Neural progenitor cell (in vitro differentiated cells): ENCODE data around the gene GNAI2. TPM values are rescaled to one million over a fixed set of nuclear protein-coding genes. Genes with fewer than 3 reads are reported as not detected.

Source experiments
- DNase-seq: peaks from one replicate; pipeline ENCODE4 v3.0.0-alpha.2; 2016; ENCODE audit warnings: low spot score
- H2AFZ ChIP-seq: fragments of 200-600 bp; sonication (generic); replicated peaks from 2 replicates; pipeline ENCODE4 v1.6.1; 2016; ENCODE audit warnings: antibody characterized with exemption
- H3F3A ChIP-seq: fragments of 200-600 bp; sonication (generic); 2 replicates; pipeline ENCODE4 v1.6.1; 2016; ENCODE audit warnings: antibody characterized with exemption, low read depth
- H3K27ac ChIP-seq: fragments of 200-600 bp; sonication (generic); 2 replicates; pipeline ENCODE4 v1.5.1; 2016; ENCODE audit warnings: mild to moderate bottlenecking
- H3K27me3 ChIP-seq: fragments of 200-600 bp; sonication (generic); 2 replicates; pipeline ENCODE4 v1.6.1; 2016; ENCODE audit warnings: mild to moderate bottlenecking, moderate library complexity
- H3K36me3 ChIP-seq: fragments of 200-600 bp; sonication (generic); 2 replicates; pipeline ENCODE4 v1.5.1; 2016
- H3K4me1 ChIP-seq: fragments of 200-600 bp; sonication (generic); 2 replicates; pipeline ENCODE4 v1.6.1; 2016; ENCODE audit warnings: mixed run types
- H3K4me2 ChIP-seq: fragments of 200-600 bp; sonication (generic); 2 replicates; pipeline ENCODE4 v1.6.1; 2016
- H3K4me3 ChIP-seq: fragments of 200-600 bp; sonication (generic); 2 replicates; pipeline ENCODE4 v1.5.1; 2016
- H3K79me2 ChIP-seq: fragments of 200-600 bp; sonication (generic); 2 replicates; pipeline ENCODE4 v1.6.1; 2016; ENCODE audit warnings: low read depth
- H3K9ac ChIP-seq: fragments of 200-600 bp; sonication (generic); 2 replicates; pipeline ENCODE4 v1.6.1; 2016
- H3K9me3 ChIP-seq: fragments of 200-600 bp; sonication (generic); 2 replicates; pipeline ENCODE4 v1.5.1; 2016; ENCODE audit warnings: low read depth
- H4K20me1 ChIP-seq: fragments of 200-600 bp; sonication (generic); 2 replicates; pipeline ENCODE4 v1.6.1; 2016; ENCODE audit warnings: low read depth
- H3K27ac Mint-ChIP-seq: 3 replicates; pipeline ENCODE4 v1.8.0; 2021; ENCODE audit warnings: mixed read lengths
- H3K27me3 Mint-ChIP-seq: 2 replicates; pipeline ENCODE4 v1.8.0; 2022; ENCODE audit warnings: low read depth, mild to moderate bottlenecking, inconsistent platforms, moderate library complexity, mixed read lengths; ENCODE audit not compliant: insufficient read depth
- H3K36me3 Mint-ChIP-seq: 3 replicates; pipeline ENCODE4 v1.8.0; 2021; ENCODE audit warnings: mixed read lengths
- H3K4me1 Mint-ChIP-seq: 3 replicates; pipeline ENCODE4 v1.8.0; 2021; ENCODE audit warnings: mixed read lengths
- H3K4me3 Mint-ChIP-seq: 3 replicates; pipeline ENCODE4 v1.8.0; 2021; ENCODE audit warnings: mild to moderate bottlenecking, moderate library complexity, mixed read lengths
- H3K9me3 Mint-ChIP-seq: 3 replicates; pipeline ENCODE4 v1.8.0; 2020; ENCODE audit warnings: mixed read lengths
- EZH2 ChIP-seq: fragments of 200-600 bp; sonication (generic); IDR thresholded peaks from 2 replicates; pipeline ENCODE4 v1.6.1; 2017; ENCODE audit warnings: antibody characterized with exemption, mild to moderate bottlenecking, moderate library complexity
- EZH2phosphoT487 ChIP-seq: fragments of 200-600 bp; sonication (generic); IDR thresholded peaks from 2 replicates; pipeline ENCODE4 v1.6.1; 2017; ENCODE audit warnings: antibody characterized with exemption
- total RNA-seq: library from RNA; depleted of rRNA; stranded (reverse); fragments of >200 nt; gene quantifications from 2 replicates; pipeline ENCODE4 v1.2.3, GENCODE V29; 2015; ENCODE audit warnings: low replicate concordance
- TF ChIP-seq, protein P1 (sequence below): fragments of 200-600 bp; sonication (generic); IDR thresholded peaks from 2 replicates; pipeline ENCODE4 v1.5.1; 2017; ENCODE audit warnings: antibody characterized with exemption, mild to moderate bottlenecking

GNAI2 gene
- total RNA-seq, 1 donor from 2014 or later = 249 TPM

DNA sequence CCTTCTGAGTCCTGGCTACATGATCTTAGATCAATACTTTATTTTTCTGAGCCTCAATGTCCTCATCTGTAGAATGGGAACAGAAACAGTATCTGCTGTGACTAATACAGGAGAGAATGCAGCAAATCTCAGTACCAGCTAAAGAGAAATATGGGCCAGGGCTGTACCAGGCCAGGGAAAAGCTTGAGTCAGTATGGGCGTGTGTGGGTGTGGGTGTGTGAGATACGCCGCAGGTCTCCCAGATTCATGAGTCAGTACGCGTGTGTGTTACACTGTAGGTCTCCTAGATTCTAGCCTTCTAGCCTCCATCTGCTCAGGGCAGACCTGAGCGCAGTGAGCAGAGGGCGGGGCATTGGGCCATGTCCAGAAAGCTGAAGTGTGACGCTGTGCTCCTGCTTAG is 15.2 kb downstream of the GNAI2 start:
- Mint-ChIP-seq H3K27ac (no peak overlapping the region), H3K9me3 (no peaks in the 10 kb centered on the region), H3K4me1 (peaks cover 34% of the 10 kb centered on the region), H3K4me3 (no peak overlapping the region), H3K27me3 (peaks cover 5% of the 10 kb centered on the region), H3K36me3 (peaks cover 15% of the 10 kb centered on the region)
- Histone ChIP-seq H3F3A (peaks cover 29% of the 10 kb centered on the region), H3K4me3 (no peak overlapping the region), H3K4me2 (no peak overlapping the region), H3K27ac (no peak overlapping the region), H3K9ac (no peak overlapping the region), H3K4me1 (peaks cover 9% of the 10 kb centered on the region), H3K36me3 (no peaks in the 10 kb centered on the region), H3K79me2 (peaks cover 71% of the 10 kb centered on the region), H2AFZ (no peak overlapping the region), H4K20me1 (peaks cover 96% of the 10 kb centered on the region), H3K27me3 (no peaks in the 10 kb centered on the region), H3K9me3 (no peaks in the 10 kb centered on the region)
- TF ChIP-seq EZH2phosphoT487 (no peak), EZH2 (no peak)
- TF ChIP-seq, protein P1, sequence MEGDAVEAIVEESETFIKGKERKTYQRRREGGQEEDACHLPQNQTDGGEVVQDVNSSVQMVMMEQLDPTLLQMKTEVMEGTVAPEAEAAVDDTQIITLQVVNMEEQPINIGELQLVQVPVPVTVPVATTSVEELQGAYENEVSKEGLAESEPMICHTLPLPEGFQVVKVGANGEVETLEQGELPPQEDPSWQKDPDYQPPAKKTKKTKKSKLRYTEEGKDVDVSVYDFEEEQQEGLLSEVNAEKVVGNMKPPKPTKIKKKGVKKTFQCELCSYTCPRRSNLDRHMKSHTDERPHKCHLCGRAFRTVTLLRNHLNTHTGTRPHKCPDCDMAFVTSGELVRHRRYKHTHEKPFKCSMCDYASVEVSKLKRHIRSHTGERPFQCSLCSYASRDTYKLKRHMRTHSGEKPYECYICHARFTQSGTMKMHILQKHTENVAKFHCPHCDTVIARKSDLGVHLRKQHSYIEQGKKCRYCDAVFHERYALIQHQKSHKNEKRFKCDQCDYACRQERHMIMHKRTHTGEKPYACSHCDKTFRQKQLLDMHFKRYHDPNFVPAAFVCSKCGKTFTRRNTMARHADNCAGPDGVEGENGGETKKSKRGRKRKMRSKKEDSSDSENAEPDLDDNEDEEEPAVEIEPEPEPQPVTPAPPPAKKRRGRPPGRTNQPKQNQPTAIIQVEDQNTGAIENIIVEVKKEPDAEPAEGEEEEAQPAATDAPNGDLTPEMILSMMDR = no peak
- no peak for DNase-seq

DNA sequence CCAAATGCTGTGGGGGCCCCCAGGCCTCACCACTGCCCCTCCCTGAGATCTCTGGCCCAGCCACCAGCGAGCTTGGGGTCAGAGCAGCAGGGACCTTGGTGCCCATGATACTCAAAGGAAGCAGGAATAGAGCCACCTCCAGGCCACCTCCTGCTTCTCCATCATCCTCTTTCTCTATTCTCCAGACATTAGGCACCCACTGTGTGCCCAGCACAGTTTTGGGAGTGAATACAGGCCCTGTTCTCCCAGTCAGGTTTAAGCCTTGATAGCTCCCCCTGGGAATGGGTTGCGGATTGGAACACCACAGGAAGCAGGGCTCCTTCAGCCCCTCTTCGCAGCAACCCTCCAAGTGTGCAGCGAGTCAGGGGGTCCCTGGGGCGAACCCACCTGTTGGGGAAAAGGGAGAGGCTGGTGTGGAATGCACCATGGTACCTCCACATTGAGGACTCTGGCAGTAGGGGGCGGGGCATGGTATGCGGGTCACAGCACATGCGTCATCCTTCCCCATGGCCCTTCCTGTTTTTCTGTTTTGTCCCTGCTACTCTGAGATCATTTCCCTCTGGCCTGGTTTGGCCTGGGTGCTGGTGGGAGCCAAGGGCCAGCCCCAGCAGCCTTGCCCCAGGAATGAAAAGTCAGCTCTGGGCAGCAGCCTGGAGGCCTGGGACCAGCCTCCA is 18.7 kb downstream of the GNAI2 start:
- TF ChIP-seq, protein P1 = no peak
- TF ChIP-seq EZH2 (no peak), EZH2phosphoT487 (no peak)
- H3K4me3 ChIP-seq = no peak overlapping the region
- Mint-ChIP-seq H3K9me3 (no peaks in the 10 kb centered on the region), H3K27ac (no peak overlapping the region), H3K4me3 (no peak overlapping the region), H3K27me3 (peaks cover 6% of the 10 kb centered on the region), H3K36me3 (peaks cover 25% of the 10 kb centered on the region), H3K4me1 (peaks cover 50% of the 10 kb centered on the region)
- no peak overlapping the region for H3K4me2 ChIP-seq
- H3K9me3 ChIP-seq = no peaks in the 10 kb centered on the region
- H4K20me1 ChIP-seq = peaks cover 84% of the 10 kb centered on the region
- no peak overlapping the region for H3K27ac ChIP-seq
- H3K27me3 ChIP-seq = no peaks in the 10 kb centered on the region
- H3K79me2 ChIP-seq = peaks cover 36% of the 10 kb centered on the region
- H3F3A ChIP-seq = peaks cover 54% of the 10 kb centered on the region
- H3K4me1 ChIP-seq = peaks cover 2% of the 10 kb centered on the region
- no peak for DNase-seq
- H2AFZ ChIP-seq = no peak overlapping the region
- H3K9ac ChIP-seq = no peak overlapping the region
- no peaks in the 10 kb centered on the region for H3K36me3 ChIP-seq

DNA sequence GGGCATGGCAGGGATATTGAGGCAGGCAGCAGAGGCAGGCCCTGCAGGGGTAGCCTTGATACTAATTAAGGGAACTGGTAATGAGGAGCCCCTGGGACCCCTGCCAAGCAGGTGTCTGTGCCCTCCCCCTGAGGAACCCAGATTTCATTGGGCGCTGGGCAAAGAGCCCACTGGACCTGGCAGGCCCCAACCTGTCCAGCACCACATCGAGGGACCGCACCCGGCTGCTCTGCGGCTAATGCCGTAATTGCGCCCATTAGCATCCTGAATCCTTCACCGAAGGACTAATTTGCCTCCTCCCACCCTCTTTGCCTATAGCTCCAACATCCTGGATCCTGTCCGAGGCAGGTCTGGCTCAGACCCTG is 19.2 kb downstream of the GNAI2 start:
- no peaks in the 10 kb centered on the region for H3K36me3 ChIP-seq
- peaks cover 80% of the 10 kb centered on the region for H4K20me1 ChIP-seq
- no peak overlapping the region for H3K4me2 ChIP-seq
- peaks cover 31% of the 10 kb centered on the region for H3K79me2 ChIP-seq
- no peak overlapping the region for H3K9ac ChIP-seq
- no peaks in the 10 kb centered on the region for H3K9me3 Mint-ChIP-seq
- no peaks in the 10 kb centered on the region for H3K9me3 ChIP-seq
- peaks cover 57% of the 10 kb centered on the region for H3F3A ChIP-seq
- no peak overlapping the region for H3K4me3 ChIP-seq
- H3K27me3 Mint-ChIP-seq = peaks cover 6% of the 10 kb centered on the region
- peaks cover 23% of the 10 kb centered on the region for H3K36me3 Mint-ChIP-seq
- peaks cover 48% of the 10 kb centered on the region for H3K4me1 Mint-ChIP-seq
- no peak overlapping the region for H3K4me3 Mint-ChIP-seq
- DNase-seq = no peak
- H3K4me1 ChIP-seq = peaks cover 3% of the 10 kb centered on the region
- no peak overlapping the region for H3K27ac ChIP-seq
- no peak overlapping the region for H2AFZ ChIP-seq
- H3K27ac Mint-ChIP-seq = no peak overlapping the region
- H3K27me3 ChIP-seq = no peaks in the 10 kb centered on the region
- TF ChIP-seq, protein P1 = no peak
- no peak for TF ChIP-seq EZH2
- TF ChIP-seq EZH2phosphoT487 = no peak
